ENCODE measurements around the gene TMA7. TPM values are rescaled to one million over a fixed set of nuclear protein-coding genes. Genes with fewer than 3 reads are reported as not detected.
A peak's percentile ranks its signal among the peaks of the same experiment; 100 is the strongest.

Gene TMA7
- total RNA-seq, 2 donors from 2014 or later: 194 to 286 TPM

- Histone ChIP-seq H3K27ac (peak within 1 kb of the TSS; percentile 91 to 94), H3K36me3 (no peaks in the 10 kb centered on the region), H3K27me3 (no peaks in the 10 kb centered on the region), H3K9me3 (no peaks in the 10 kb centered on the region), H3K4me3 (peak within 1 kb of the TSS; percentile 79 to 82), H3K4me1 (peaks cover 0 to 67% of the 10 kb centered on the region in 2 donors)
- TF ChIP-seq, protein P1, sequence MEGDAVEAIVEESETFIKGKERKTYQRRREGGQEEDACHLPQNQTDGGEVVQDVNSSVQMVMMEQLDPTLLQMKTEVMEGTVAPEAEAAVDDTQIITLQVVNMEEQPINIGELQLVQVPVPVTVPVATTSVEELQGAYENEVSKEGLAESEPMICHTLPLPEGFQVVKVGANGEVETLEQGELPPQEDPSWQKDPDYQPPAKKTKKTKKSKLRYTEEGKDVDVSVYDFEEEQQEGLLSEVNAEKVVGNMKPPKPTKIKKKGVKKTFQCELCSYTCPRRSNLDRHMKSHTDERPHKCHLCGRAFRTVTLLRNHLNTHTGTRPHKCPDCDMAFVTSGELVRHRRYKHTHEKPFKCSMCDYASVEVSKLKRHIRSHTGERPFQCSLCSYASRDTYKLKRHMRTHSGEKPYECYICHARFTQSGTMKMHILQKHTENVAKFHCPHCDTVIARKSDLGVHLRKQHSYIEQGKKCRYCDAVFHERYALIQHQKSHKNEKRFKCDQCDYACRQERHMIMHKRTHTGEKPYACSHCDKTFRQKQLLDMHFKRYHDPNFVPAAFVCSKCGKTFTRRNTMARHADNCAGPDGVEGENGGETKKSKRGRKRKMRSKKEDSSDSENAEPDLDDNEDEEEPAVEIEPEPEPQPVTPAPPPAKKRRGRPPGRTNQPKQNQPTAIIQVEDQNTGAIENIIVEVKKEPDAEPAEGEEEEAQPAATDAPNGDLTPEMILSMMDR (IDR thresholded peaks at IDR 0.05): no peak
- DNase-seq (ENCODE audit: low spot score): peak; percentile 85
Observed at GRCh38 chr3:48429960-48430707, 9.9 kb upstream of the TMA7 start, which contains the start of gene PLXNB1. Gene PLXNB1 (minus strand): TSS chr3:48430086. CDS start chr3:48424611, 5,475 bp downstream.

DNA sequence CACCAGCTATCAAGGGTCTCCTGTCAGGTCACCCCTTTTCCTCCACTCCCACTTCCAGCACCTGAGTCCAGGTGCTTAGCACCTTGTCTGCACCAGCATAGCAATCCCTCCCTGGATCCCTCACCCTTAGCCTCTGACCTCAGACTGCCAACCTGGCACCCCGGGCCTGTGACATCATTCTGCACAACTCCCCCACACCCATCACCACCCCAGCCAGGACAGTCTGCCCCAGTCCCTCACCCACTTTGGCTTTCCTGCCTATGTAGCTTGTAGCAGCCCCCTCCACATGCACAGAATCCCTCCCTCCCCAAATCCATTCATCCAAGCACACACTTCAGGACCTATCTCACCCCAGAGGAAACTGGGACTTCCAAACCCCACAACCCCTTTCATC is 9.4 kb upstream of the TMA7 start:
- Histone ChIP-seq H3K9me3 (no peaks in the 10 kb centered on the region), H3K27ac (peak overlapping the region; percentile 91 to 94), H3K4me3 (no peak overlapping the region), H3K36me3 (no peaks in the 10 kb centered on the region), H3K4me1 (peaks cover 0 to 61% of the 10 kb centered on the region in 2 donors), H3K27me3 (no peaks in the 10 kb centered on the region)
- TF ChIP-seq, protein P1 (IDR thresholded peaks at IDR 0.05): no peak
- no peak for DNase-seq (ENCODE audit: low spot score)

GRCh38 chr3:48431224-48432029 is 8.6 kb upstream of the TMA7 start:
- Histone ChIP-seq H3K27me3 (no peaks in the 10 kb centered on the region), H3K36me3 (no peaks in the 10 kb centered on the region), H3K9me3 (no peaks in the 10 kb centered on the region), H3K4me3 (no peak overlapping the region), H3K4me1 (peaks cover 0 to 54% of the 10 kb centered on the region in 2 donors), H3K27ac (peak overlapping the region; percentile 91 to 94)
- no peak for DNase-seq (ENCODE audit: low spot score)
- TF ChIP-seq, protein P1 (IDR thresholded peaks at IDR 0.05): no peak

DNA sequence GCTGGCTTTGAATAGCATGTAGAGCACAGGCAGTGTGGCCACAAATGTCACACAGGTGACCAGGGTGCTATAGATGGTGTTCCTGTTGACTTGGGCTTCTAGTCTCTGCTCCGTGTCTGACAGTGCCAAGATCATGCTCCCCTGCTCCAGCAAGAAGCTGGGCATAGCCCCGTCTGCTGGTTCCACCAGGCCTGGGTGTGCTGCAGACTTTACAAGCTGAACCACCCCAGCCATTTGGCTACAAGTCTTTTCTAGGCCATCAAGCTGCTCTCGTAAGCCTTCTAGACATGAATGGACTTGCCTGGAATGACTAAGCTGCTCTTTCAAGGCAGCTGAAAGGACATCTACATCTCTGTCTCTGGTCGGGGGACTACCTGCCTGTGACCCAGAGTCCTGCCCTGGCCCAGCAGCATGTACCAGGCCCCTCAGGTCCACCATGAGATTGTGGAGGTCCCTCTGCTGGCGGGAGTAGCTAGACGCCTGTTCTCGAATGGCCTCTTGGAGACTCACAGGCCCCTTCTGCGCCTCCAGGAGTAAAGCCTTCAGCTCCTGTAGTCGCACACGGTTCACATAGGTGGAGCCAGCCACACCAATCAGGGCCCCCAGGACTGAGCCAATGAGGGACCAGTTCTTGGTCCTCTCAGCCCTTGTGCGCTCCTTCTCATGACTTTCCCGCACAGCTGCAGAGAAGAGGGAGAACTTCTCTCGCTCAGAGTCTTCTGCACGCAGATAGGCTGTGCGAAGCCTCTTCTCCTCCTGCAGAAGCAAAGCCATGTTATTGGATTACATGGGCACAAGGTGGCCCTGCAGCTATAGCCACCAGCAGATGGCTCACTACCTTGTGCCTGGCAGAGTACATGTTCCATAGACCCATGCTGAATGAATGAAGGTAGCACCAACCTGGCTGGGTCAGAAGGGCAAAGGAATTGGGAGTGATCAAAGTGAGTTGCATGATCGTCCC is 7.4 kb upstream of the TMA7 start:
- Histone ChIP-seq H3K4me3 (no peak overlapping the region), H3K4me1 (peaks cover 0 to 41% of the 10 kb centered on the region in 2 donors), H3K9me3 (no peaks in the 10 kb centered on the region), H3K36me3 (no peaks in the 10 kb centered on the region), H3K27ac (no peak overlapping the region), H3K27me3 (no peaks in the 10 kb centered on the region)
- no peak for DNase-seq (ENCODE audit: low spot score)
- TF ChIP-seq, protein P1 (IDR thresholded peaks at IDR 0.05): peak in 1 of 2 donors; percentile 11

GRCh38 chr3:48433472-48434118 is 6.5 kb upstream of the TMA7 start:
- peak overlapping the region in 1 of 2 donors; percentile 19 for H3K27ac ChIP-seq
- peak; percentile 67 for DNase-seq (ENCODE audit: low spot score)
- H3K36me3 ChIP-seq: no peaks in the 10 kb centered on the region
- no peaks in the 10 kb centered on the region for H3K9me3 ChIP-seq
- H3K27me3 ChIP-seq: no peaks in the 10 kb centered on the region
- TF ChIP-seq, protein P1 (IDR thresholded peaks at IDR 0.05): no peak
- peaks cover 0 to 32% of the 10 kb centered on the region in 2 donors for H3K4me1 ChIP-seq
- no peak overlapping the region for H3K4me3 ChIP-seq
